Endothelial cell of umbilical vein (primary cell): ENCODE measurements around the gene PSME3. TPM values are rescaled to one million over a fixed set of nuclear protein-coding genes. Genes with fewer than 3 reads are reported as not detected.

ENCODE experiments used
- BruUV-seq: library from RNA; stranded (reverse); fragments of 400-500 nt; replicated peaks from 2 replicates; lab custom pipeline; 2021; lab: Mats Ljungman, UMichigan
- CTCF ChIA-PET: fragments of 300-600, 350-600 bp; sonication (Branson Sonifier 250); formaldehyde crosslinking; loops from one replicate; lab custom pipeline; 2021; ENCODE audit warnings: antibody characterized with exemption, inconsistent platforms; lab: Charles Lee
- POLR2A ChIA-PET: fragments of 300-600, 350-600 bp; sonication (Branson Sonifier 250); formaldehyde crosslinking; loops from one replicate; lab custom pipeline; 2021; ENCODE audit warnings: antibody characterized with exemption, inconsistent platforms; lab: Charles Lee
- DNase-seq: peaks from one replicate; pipeline ENCODE4 v3.0.0-alpha.2; 2011; ENCODE audit warnings: low read depth, low spot score
- FAIRE-seq: peaks from 2 replicates; lab custom pipeline; 2011; peaks lifted over from hg19 to GRCh38; lab: Jason Lieb, UNC
- H2AFZ ChIP-seq: 2 replicates; pipeline ENCODE4 v1.6.0; 2012; ENCODE audit warnings: low read depth, low read length, control low read depth, inconsistent platforms
- H3K27ac ChIP-seq: 2 replicates; pipeline ENCODE4 v1.5.1; 2011; ENCODE audit warnings: low read depth, mild to moderate bottlenecking, control low read depth, low read length, moderate library complexity; ENCODE audit not compliant: insufficient read depth
- H3K27me3 ChIP-seq, 2 experiments: 2 replicates each; pipeline versions ENCODE4 v1.6.0 to v1.6.1; 2011; ENCODE audit warnings: low read length in 2 of 2, mixed read lengths in 1 of 2; ENCODE audit not compliant: control insufficient read depth in 2 of 2, insufficient read depth in 2 of 2
- H3K36me3 ChIP-seq, 2 experiments: 2 replicates in 1 of 2; 3 replicates in 1 of 2; pipeline ENCODE4 v1.5.1; 2011; ENCODE audit warnings: low read length in 2 of 2, mild to moderate bottlenecking in 1 of 2, moderate library complexity in 1 of 2; ENCODE audit not compliant: control insufficient read depth in 2 of 2, insufficient read depth in 2 of 2; ENCODE audit errors: extremely low read depth in 1 of 2
- H3K4me1 ChIP-seq: 3 replicates; pipeline ENCODE4 v1.5.1; 2011; ENCODE audit warnings: mild to moderate bottlenecking, low read length; ENCODE audit not compliant: control insufficient read depth, insufficient read depth; ENCODE audit errors: extremely low read depth
- H3K4me2 ChIP-seq: 2 replicates; pipeline ENCODE4 v1.6.1; 2011; ENCODE audit warnings: low read length, control low read depth, mixed read lengths; ENCODE audit not compliant: insufficient read depth
- H3K4me3 ChIP-seq, 3 experiments: fragments of 200-600 bp in 1 of 3; sonication (generic), shearing (Covaris generic) in 1 of 3; replicated peaks in 1 of 3; 2 replicates each; pipeline ENCODE4 v1.5.1; 2011 to 2016; ENCODE audit warnings: control low read depth in 3 of 3, low read length in 3 of 3, mild to moderate bottlenecking in 2 of 3, inconsistent platforms in 1 of 3, low read depth in 1 of 3, moderate library complexity in 1 of 3; ENCODE audit not compliant: insufficient read depth in 1 of 3
- H3K79me2 ChIP-seq: 2 replicates; pipeline ENCODE4 v1.6.0; 2012; ENCODE audit warnings: low read length, inconsistent platforms; ENCODE audit not compliant: control insufficient read depth, insufficient read depth
- H3K9ac ChIP-seq: replicated peaks from 2 replicates; pipeline ENCODE3; 2011; ENCODE audit warnings: low read length, control low read depth; ENCODE audit not compliant: insufficient read depth; ENCODE audit errors: extremely low read depth
- H3K9me1 ChIP-seq: replicated peaks from 3 replicates; pipeline ENCODE4 v1.6.0; 2011; ENCODE audit warnings: mild to moderate bottlenecking, low read length; ENCODE audit not compliant: control insufficient read depth, insufficient read depth; ENCODE audit errors: extremely low read depth
- H3K9me3 ChIP-seq: replicated peaks from 2 replicates; pipeline ENCODE4 v1.5.1; 2012; ENCODE audit warnings: low read length, inconsistent platforms; ENCODE audit not compliant: control insufficient read depth, insufficient read depth
- H4K20me1 ChIP-seq: replicated peaks from 2 replicates; pipeline ENCODE3; 2011; ENCODE audit warnings: mild to moderate bottlenecking, low read length; ENCODE audit not compliant: control insufficient read depth, insufficient read depth; ENCODE audit errors: extremely low read depth
- CTCF ChIP-seq, 2 donors: IDR thresholded peaks; 1 replicate in 1 of 2; 2 replicates in 1 of 2; pipeline ENCODE4 v1.5.1; 2011; ENCODE audit warnings: low read length in 2 of 2, mild to moderate bottlenecking in 2 of 2, moderate library complexity in 2 of 2, control low read depth in 1 of 2, inconsistent platforms in 1 of 2, low read depth in 1 of 2; ENCODE audit not compliant: insufficient read depth in 1 of 2; ENCODE audit errors: extremely low read depth in 1 of 2
- EZH2 ChIP-seq: IDR thresholded peaks from 2 replicates; pipeline ENCODE4 v1.6.1; 2012; ENCODE audit warnings: borderline replicate concordance, low read depth, mild to moderate bottlenecking, moderate library complexity, low read length, inconsistent platforms; ENCODE audit not compliant: severe bottlenecking
- FOS ChIP-seq: IDR thresholded peaks from 2 replicates; pipeline ENCODE4 v1.6.1; 2011; ENCODE audit warnings: mild to moderate bottlenecking, low read length, moderate library complexity, borderline replicate concordance; ENCODE audit not compliant: insufficient read depth
- POLR2A ChIP-seq: IDR thresholded peaks from 2 replicates; pipeline ENCODE4 v1.6.1; 2012; ENCODE audit warnings: low read depth, mild to moderate bottlenecking, control low read depth, low read length
- dilution Hi-C: fragments of 300-500 bp; cut with MboI; formaldehyde crosslinking; loops from one replicate; pipeline ENCODE4 v1.15.0; 2019; ENCODE audit warnings: low sequenced_read_pairs; ENCODE audit not compliant: extremely low pct_ligation_motif_present
- intact Hi-C: fragments of 100-400 bp; cut with micrococcal nuclease; formaldehyde crosslinking; loops from one replicate; pipeline ENCODE4 v1.10.0; 2022
- polyA plus RNA-seq, 4 experiments: library from polyadenylated mRNA; depleted of rRNA in 3 of 4; stranded (reverse) in 3 of 4; unstranded in 1 of 4; fragments of >200 nt; gene quantifications; 2 replicates each; pipeline versions ENCODE4 v1.2.1 to v1.2.3, GENCODE V29; 2011 to 2012; ENCODE audit warnings: missing spikeins in 1 of 4
- total RNA-seq: library from RNA; stranded (reverse); gene quantifications from 2 replicates; pipeline ENCODE4 v1.2.3, GENCODE V29; 2021

PSME3 gene
- total and polyA plus RNA-seq, 2 donors (not counting 3 experiments of a cell fraction or from before 2014, with no cell fraction given), result 98.4 to 126 TPM

DNA sequence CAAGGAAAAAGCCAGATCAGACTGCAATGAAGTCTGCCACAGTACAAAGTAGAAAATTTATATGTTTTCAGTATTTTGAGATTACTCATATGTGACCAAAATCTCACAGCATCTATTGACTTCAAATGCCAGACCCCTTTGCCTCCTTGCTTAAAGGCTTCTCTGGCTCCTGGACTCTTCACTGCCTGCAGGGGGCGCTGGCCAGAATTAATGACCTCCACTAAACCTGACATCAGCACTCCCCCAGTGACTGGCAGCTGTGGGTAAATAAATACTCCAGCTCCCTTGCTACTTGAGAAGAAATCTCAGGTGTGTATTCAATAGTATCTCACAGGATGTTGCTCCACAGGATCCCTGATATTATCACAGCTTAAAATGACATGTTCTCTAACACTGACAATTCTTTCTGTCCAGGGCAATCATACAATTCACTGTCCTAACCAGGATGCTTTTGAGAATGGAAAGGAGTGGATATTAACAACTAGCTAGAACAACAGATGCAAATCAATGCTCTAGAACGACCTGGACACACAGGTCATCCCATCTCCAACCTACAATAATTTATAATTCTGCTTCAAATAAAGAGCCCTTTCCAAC is 13.2 kb upstream of the PSME3 start:
- H2AFZ ChIP-seq, result no peak overlapping the region
- H3K36me3 ChIP-seq, result peaks cover 13 to 21% of the 10 kb centered on the region in 2 experiments
- H3K9me3 ChIP-seq, result no peaks in the 10 kb centered on the region
- no TSS peak for BruUV-seq
- peak; percentile 60 for DNase-seq
- CTCF ChIA-PET, result interaction anchor here (0.6 to 2.4 kb wide), 17 partner anchors 9 to 245 kb away, joined by 3 to 10 read pairs (median 3); partner anchors contain the start of genes CNTD1 and COA3
- no peaks in the 10 kb centered on the region for H3K9me1 ChIP-seq
- no peaks in the 10 kb centered on the region for H4K20me1 ChIP-seq
- no peak for TF ChIP-seq POLR2A
- TF ChIP-seq EZH2, result no peak
- TF ChIP-seq CTCF (IDR thresholded peaks at IDR 0.05; ENCODE audit: extremely low read depth in 1 of 2, insufficient read depth in 1 of 2, low read depth in 1 of 2, low read length in 2 of 2), result peak; percentile 81 to 90
- no peak overlapping the region for H3K4me2 ChIP-seq
- no peak overlapping the region for H3K4me3 ChIP-seq
- intact Hi-C loops, result loop anchor here (5.0 kb wide), 2 partner anchors 78 to 117 kb away; no protein-coding TSS in a partner anchor
- dilution Hi-C loops, result loop anchor here (10.0 kb wide), 1 partner anchor 215 kb away; the partner anchor contains the start of genes RETREG3 and TUBG1
- POLR2A ChIA-PET, result no interaction called here
- peak; percentile 52 for FAIRE-seq
- no peak overlapping the region for H3K9ac ChIP-seq
- no peak overlapping the region for H3K27ac ChIP-seq
- no peaks in the 10 kb centered on the region for H3K27me3 ChIP-seq
- peaks cover 16% of the 10 kb centered on the region for H3K79me2 ChIP-seq
- peaks cover 14% of the 10 kb centered on the region for H3K4me1 ChIP-seq

- no peak overlapping the region for H3K27ac ChIP-seq
- H3K4me3 ChIP-seq, result no peak overlapping the region
- H2AFZ ChIP-seq, result no peak overlapping the region
- intact Hi-C loops (loop anchor here (5.0 kb wide), 2 partner anchors 79 to 116 kb away; no protein-coding TSS in a partner anchor), dilution Hi-C loops (no loop called here)
- peaks cover 5% of the 10 kb centered on the region for H3K4me1 ChIP-seq
- no peak for DNase-seq
- CTCF ChIA-PET, result interaction anchor here (1.3 to 2.4 kb wide), 6 partner anchors 18 to 243 kb away, joined by 3 to 10 read pairs (median 4); partner anchors contain the start of gene PSMC3IP
- no peaks in the 10 kb centered on the region for H3K9me3 ChIP-seq
- no peak overlapping the region for H3K9ac ChIP-seq
- no peak overlapping the region for H3K4me2 ChIP-seq
- no peak for TF ChIP-seq FOS
- POLR2A ChIA-PET, result no interaction called here
- BruUV-seq, result no TSS peak
- H3K36me3 ChIP-seq, result peaks cover 13 to 14% of the 10 kb centered on the region in 2 experiments
- no peaks in the 10 kb centered on the region for H3K27me3 ChIP-seq
- H4K20me1 ChIP-seq, result no peaks in the 10 kb centered on the region
- no peaks in the 10 kb centered on the region for H3K9me1 ChIP-seq
- H3K79me2 ChIP-seq, result peaks cover 16% of the 10 kb centered on the region
- no peak for FAIRE-seq
These were observed 12.0 kb upstream of the PSME3 start for GRCh38 chr17:42821176-42821575.
